Chondrocyte (in vitro differentiated cells): ENCODE results near the gene TBC1D19. TPM values are rescaled to one million over a fixed set of nuclear protein-coding genes. Genes with fewer than 3 reads are reported as not detected.
"Not testable (repeated sequence)": the region's sequence is repeated elsewhere in the genome, so short reads cannot be mapped to it uniquely, and the experiment has no call there.

Source experiments
- DNase-seq: peaks from one replicate; pipeline ENCODE4 v3.0.0; 2021; ENCODE audit warnings: mixed read lengths, low spot score
- H3K27ac Mint-ChIP-seq: one replicate; pipeline ENCODE4 v1.8.0; 2021; ENCODE audit warnings: mild to moderate bottlenecking, moderate library complexity, mixed read lengths; ENCODE audit not compliant: unreplicated experiment
- H3K27me3 Mint-ChIP-seq: 2 replicates; pipeline ENCODE4 v1.8.0; 2021; ENCODE audit warnings: low read depth, mixed read lengths
- H3K36me3 Mint-ChIP-seq: 2 replicates; pipeline ENCODE4 v1.8.0; 2021; ENCODE audit warnings: low read depth, mixed read lengths
- H3K4me1 Mint-ChIP-seq: 2 replicates; pipeline ENCODE4 v1.8.0; 2021; ENCODE audit warnings: low read depth, mild to moderate bottlenecking, mixed read lengths
- H3K4me3 Mint-ChIP-seq: one replicate; pipeline ENCODE4 v1.8.0; 2021; ENCODE audit warnings: mild to moderate bottlenecking, moderate library complexity, mixed read lengths; ENCODE audit not compliant: unreplicated experiment
- H3K9me3 Mint-ChIP-seq: 2 replicates; pipeline ENCODE4 v1.8.0; 2021; ENCODE audit warnings: low read depth, mixed read lengths
- CTCF ChIP-seq: fragments of 200-600 bp; sonication (generic); IDR thresholded peaks from 2 replicates; pipeline ENCODE4 v1.5.0; 2021; ENCODE audit warnings: antibody characterized with exemption, mild to moderate bottlenecking, moderate library complexity
- total RNA-seq: library from RNA; stranded (reverse); gene quantifications from 3 replicates; pipeline ENCODE4 v1.2.1, GENCODE V29; 2021

TBC1D19 gene
- total RNA-seq, 1 donor from 2014 or later = 12.4 TPM

GRCh38 chr4:26647523-26648224, 63.8 kb downstream of the TBC1D19 start:
- Mint-ChIP-seq H3K27ac (no peak overlapping the region), H3K9me3 (peaks cover 18% of the 10 kb centered on the region), H3K4me1 (no peaks in the 10 kb centered on the region), H3K36me3 (peaks cover 26% of the 10 kb centered on the region), H3K27me3 (no peaks in the 10 kb centered on the region), H3K4me3 (no peak overlapping the region)
- DNase-seq = no peak
- TF ChIP-seq CTCF = no peak

DNA sequence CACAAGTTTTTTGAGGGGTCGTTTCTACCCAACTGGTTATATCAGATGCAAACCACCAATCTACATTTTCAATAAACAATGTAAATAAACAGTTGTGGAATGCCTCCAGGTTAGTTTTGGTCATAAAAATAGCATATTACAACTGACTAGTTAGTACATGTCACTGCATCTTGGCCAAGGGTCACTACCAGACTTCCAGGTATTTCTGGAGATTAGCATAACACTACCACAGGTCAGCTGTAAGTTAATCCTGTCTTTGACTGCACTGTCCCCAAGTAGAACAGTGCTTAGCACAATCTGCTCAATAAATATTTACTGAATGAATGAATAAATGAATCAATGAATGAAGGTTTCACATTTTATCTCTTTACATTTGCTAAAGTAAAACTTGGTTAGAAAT, 64.4 kb downstream of the TBC1D19 start:
- H3K4me1 Mint-ChIP-seq = no peaks in the 10 kb centered on the region
- peaks cover 27% of the 10 kb centered on the region for H3K36me3 Mint-ChIP-seq
- H3K4me3 Mint-ChIP-seq = no peak overlapping the region
- H3K27me3 Mint-ChIP-seq = no peaks in the 10 kb centered on the region
- DNase-seq = no peak
- no peak overlapping the region for H3K27ac Mint-ChIP-seq
- H3K9me3 Mint-ChIP-seq = peaks cover 22% of the 10 kb centered on the region
- no peak for TF ChIP-seq CTCF

GRCh38 chr4:26660261-26660660, 76.4 kb downstream of the TBC1D19 start:
- TF ChIP-seq CTCF = no peak
- Mint-ChIP-seq H3K4me3 (no peak overlapping the region), H3K9me3 (peaks cover 16% of the 10 kb centered on the region), H3K27ac (no peak overlapping the region), H3K27me3 (no peaks in the 10 kb centered on the region), H3K4me1 (peaks cover 8% of the 10 kb centered on the region), H3K36me3 (peaks cover 38% of the 10 kb centered on the region)
- DNase-seq = no peak

- Mint-ChIP-seq H3K27me3 (no peaks in the 10 kb centered on the region), H3K36me3 (peaks cover 16% of the 10 kb centered on the region), H3K9me3 (no peaks in the 10 kb centered on the region), H3K27ac (no peak overlapping the region), H3K4me1 (peaks cover 8% of the 10 kb centered on the region), H3K4me3 (no peak overlapping the region)
- no peak for TF ChIP-seq CTCF
- DNase-seq = no peak
Measured at GRCh38 chr4:26663888-26664287, 80.0 kb downstream of the TBC1D19 start.

GRCh38 chr4:26670903-26671537, 87.1 kb downstream of the TBC1D19 start:
- no peaks in the 10 kb centered on the region for H3K4me1 Mint-ChIP-seq
- no peaks in the 10 kb centered on the region for H3K36me3 Mint-ChIP-seq
- TF ChIP-seq CTCF = no peak
- H3K4me3 Mint-ChIP-seq = no peak overlapping the region
- H3K9me3 Mint-ChIP-seq = no peaks in the 10 kb centered on the region
- no peaks in the 10 kb centered on the region for H3K27me3 Mint-ChIP-seq
- no peak for DNase-seq
- H3K27ac Mint-ChIP-seq = no peak overlapping the region

DNA sequence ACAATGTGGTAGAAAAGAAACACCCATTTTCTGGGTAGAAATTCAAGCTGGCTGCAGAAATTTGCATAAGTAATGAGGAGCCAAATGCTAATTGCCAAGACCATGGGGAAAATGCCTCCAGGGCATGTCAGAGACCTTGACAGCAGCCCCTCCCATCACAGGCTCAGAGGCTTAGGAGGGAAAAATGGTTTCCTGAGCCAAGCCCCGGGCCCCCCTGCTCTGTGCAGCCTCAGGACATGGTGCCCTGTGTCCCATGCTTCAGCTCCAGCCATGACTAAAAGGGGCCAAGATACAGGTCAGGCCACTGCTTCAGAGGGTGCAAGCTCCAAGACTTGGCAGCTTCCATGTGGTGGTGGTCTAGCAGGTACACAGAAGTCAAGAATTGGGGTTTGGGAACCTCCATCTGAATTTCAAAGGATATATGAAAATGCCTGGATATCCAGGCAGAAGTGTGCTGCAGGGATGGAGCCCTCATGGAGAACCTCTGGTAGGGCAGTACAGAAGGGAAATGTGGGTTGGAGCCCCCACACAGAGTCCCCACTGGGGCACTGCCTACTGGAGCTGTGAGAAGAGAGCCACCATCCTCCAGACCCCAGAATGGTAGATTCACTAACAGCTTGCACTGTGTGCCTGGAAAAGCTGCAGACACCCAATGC, 95.3 kb downstream of the TBC1D19 start:
- peaks cover 26% of the 10 kb centered on the region for H3K36me3 Mint-ChIP-seq
- H3K9me3 Mint-ChIP-seq, DNase-seq, H3K4me1 Mint-ChIP-seq, H3K4me3 Mint-ChIP-seq, H3K27ac Mint-ChIP-seq, H3K27me3 Mint-ChIP-seq: not testable (repeated sequence)
